Effector CD4-positive, alpha-beta T cell (primary cell): ENCODE data around the gene OXLD1.
"Not testable (repeated sequence)": the region's sequence is repeated elsewhere in the genome, so short reads cannot be mapped to it uniquely, and the experiment has no call there.

ENCODE experiments used
- DNase-seq: peaks from one replicate; pipeline ENCODE4 v3.0.0-alpha.2; 2020

Gene OXLD1

DNA sequence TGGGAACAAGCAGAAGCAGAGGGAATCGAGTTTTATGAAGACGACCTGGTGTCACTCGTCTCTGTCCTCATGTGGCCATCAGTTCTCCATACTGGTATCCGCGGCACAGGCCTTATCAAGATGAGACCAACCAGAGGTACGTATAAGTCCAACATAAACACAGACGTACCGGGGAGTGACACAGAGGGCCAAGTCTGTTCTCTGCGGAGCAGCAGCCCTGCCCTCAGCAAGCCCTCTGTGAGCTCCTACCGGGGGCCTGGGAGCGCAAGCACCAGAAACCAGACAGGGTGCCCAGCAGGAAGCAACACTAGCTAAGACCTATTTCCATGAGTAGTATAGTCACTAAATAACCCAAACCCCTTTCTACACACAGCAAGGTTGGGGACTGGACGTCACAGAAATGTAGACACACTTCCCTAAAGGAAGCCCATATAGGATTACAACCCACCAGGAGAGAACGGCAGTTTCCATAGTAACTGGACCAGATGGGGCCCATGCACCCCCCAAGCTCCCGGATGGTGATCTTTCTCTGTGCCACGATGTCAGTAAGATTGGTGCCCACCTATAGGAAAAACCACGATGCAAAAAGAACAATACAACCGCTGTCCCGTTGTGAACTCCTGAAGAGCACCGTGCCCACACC lies 16.3 kb upstream of the OXLD1 start:
- DNase-seq = no peak

DNA sequence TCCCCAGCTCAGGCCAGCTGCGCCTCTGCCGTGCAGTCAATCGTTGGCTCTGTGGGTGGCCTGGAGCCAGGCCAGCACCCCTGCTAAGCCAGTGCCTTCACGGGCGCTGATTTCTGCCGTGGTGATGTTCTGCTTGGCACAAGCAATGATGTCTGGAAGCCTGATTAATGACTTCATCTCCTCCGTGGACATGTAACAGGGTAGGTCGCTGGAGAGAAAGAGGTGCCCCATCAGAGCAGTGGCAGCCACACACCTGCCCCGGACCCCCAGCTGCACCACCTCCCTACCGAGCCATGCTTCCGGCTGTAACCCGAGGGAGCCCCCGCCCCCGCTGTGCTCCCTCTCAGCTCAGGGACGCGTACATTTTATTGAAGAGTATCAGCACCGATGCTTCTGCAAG lies 15.3 kb upstream of the OXLD1 start:
- no peak for DNase-seq

DNA sequence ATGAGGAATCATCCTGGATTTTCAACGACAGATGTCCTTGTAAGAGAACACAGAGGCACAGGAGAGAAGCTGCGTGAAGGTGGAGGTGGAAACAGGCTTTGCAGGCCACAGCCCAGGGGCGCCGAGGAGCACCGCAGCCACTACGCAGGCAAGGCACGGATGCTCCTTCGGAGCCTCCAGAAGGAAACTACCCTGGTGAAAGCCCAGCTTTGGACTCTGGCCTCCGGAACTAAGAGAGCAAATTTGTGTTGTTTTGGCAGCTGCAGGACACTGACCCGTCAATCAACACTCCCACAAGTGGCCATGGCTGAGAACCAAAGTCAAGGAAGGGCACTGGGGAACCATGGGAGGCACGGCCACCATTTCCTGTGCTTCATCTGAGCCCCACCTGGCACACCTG lies 13.7 kb upstream of the OXLD1 start:
- DNase-seq = no peak

DNA sequence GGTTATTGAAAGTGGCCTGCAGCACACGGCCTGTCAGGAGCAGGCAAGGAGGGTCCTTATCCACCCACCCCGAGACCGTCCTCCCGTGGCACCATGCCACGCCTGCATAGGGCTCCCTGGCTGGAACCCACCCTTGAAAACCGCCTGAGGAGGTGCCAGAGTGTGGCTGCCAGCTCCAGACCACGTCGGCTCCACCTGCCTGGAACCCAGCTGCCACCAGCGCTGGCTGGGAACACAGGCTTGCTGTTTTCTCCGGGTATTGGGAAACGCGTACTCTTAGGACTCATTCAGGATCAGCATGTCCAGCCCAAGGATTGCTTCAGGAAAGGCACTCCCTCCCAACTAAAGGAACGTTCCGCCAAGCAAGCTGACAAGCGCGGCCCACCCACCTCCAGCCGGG lies 10.5 kb upstream of the OXLD1 start:
- no peak for DNase-seq

DNA sequence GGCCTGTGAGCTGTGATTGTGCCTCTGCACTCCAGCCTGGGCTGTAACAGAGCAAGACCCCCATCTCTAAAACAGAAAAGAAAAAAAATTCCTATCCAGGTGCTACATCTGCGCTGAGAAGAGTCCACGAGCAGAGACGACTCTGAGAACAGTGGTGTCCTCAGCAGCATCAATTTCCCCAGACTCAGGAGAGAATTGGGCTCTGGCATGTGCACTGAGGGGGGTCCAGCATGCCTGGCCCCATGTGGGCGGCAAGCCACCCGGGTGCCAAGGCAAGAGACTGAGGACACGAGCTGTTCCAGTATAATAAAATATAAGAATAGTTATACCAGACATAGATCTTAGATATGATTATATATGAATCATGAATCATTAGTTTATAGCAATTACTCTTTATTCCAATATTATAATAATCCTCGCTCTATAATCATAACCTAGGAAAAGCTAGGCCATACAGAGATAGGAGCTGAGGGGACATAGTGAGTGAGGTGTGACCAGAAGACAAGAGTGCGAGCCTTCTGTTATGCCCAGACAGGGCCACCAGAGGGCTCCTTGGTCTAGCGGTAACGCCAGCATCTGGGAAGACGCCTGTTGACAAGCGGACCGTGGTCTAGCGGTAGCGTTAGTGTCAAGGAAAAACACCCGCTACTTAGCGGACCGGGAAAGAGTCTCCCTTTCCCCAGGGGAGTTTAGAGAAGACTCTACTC lies 9.3 kb upstream of the OXLD1 start:
- not testable (repeated sequence) for DNase-seq

DNA sequence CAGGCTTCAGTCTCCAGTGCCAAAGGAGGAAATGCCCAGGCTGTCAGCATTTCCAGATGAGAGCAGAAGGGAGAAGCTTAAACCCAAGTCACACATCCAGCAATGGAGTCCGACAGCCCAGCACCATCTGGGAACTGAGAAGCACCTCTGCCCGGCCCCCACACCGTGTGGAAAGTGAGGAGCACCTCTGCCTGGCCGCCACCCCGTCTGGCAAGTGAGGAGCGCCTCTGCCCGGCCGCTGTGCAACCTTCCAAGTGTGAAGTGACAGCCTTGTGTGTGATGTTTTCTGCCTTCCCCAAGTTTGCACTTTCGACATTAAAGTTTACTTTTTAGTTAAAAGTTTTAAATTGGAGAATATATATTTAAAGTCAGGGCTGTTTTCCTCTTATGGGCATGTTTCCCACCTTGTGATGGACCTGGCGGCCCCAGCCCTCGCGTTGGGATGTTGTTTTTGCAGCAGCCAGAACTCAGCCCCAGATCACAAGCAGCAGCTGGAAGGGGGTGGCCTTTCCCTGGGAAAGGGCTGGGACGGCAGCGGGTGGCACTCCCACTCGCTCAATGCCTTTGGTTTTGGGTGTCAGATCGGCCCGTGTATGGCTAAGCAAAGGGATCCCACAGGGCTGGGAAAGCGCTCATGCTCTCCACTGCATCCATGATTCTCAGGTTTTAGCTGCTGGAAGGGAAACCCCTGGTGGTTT lies 7.3 kb upstream of the OXLD1 start:
- no peak for DNase-seq

DNA sequence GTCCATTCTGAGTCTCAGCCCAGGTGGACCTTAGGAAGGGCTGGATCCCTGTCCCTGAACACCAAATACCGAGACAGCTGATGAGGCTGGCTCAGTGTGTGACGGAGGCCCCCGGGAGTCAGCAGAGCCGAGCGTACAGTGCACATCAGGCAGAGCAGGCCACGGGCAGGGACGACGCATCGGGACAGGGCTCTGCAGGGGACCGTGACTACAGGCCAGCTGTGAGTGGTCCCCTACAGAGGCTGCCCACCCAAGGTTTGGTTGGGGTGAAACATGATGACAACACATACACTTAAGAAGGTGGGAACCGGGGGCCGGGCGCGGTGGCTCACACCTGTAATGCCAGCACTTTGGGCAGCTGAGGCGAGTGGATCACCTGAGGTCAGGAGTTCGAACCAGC lies 6.5 kb upstream of the OXLD1 start:
- no peak for DNase-seq

DNA sequence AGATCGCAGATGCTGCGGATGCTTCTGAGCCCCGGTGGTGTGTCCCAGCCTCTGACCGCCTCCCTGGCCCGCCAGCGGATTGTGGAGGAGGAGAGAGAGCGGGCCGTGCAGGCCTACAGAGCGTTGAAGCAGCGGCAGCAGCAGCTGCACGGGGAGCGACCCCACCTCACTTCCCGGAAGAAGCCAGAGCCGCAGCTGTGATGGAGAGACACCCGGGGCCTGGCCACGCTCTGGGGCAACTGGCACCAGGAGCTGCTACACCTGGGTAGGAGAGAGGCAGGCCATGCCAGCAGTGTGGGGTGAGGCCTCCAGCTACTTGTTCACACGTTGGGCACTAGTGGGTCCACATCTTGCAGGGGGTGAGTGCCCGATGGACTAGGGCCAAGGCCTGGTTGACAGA lies 6.1 kb upstream of the OXLD1 start:
- DNase-seq = no peak

DNA sequence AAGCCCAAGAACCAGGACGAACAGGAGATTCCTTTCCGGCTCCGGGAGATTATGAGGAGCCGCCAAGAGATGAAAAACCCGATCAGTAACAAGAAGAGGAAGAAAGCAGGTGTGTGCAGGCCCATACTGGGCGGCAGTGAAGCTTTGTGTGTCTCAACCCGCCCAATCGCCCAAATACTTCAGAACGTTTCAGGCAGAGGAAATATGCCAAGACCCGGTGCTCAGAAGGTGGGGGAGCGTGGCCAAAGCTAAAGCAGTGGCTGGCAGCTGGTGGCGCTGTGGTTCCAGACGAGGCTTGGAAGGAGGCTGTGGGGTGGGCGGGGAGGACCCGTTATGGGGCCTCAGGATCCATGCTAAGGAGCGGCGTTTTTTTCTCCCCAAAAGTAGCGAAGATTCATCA lies 1.3 kb upstream of the OXLD1 start:
- DNase-seq = no peak

DNA sequence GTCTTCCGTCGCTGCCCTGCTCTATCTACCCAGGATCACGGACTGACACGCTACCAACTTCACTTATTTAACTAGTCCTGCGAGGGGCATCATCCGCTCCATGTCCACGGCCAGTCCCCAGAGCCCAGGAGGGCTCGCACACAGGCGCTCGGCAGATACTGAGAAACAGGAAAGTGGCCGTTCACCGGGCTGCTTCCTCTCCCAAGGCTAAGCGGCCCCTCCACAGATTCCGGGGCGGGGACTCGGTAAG lies 388 bp downstream of the OXLD1 start:
- no peak for DNase-seq

DNA sequence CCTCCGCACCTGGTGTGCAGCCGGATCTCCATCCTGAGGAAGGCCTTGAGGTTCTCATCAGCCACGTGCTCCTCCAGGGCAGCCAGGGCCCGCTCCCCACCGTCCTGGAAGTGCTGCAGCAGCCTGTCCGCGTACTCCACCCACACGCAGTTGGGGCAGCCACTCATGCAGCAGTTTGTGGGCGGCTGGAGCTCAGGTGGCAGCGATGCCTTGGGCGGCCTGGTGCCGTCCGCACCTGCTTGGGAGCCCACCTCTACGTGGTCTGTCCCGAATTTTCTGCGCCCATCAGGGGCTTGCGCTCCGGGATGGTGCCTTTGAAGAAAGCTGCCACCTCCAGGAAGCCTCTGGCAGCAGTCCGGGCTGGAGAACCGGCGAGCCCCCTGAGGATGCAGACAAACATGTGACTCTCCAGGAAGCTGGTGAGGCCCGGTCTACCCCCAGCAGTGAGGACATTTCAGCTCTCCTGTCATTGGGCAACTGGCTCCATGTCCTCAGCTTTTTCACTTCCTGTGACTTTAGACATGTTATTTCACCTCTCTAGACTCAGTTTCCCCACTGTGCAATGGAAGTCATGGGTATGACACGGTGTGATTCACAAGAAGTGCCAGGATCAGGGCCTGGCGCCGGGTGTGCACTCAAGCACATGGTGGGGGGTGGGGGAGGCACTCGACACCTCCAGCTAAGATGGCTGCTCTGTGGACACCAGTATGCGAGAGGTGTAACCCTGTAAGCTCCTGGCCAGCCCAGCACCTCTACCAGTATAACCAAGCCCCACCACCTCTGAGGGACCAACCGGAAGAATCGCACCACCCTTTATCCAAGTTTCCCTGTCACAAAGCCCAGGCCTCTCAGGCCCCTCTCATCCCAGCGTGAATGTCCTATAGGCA lies 957 bp downstream of the OXLD1 start:
- DNase-seq = no peak

DNA sequence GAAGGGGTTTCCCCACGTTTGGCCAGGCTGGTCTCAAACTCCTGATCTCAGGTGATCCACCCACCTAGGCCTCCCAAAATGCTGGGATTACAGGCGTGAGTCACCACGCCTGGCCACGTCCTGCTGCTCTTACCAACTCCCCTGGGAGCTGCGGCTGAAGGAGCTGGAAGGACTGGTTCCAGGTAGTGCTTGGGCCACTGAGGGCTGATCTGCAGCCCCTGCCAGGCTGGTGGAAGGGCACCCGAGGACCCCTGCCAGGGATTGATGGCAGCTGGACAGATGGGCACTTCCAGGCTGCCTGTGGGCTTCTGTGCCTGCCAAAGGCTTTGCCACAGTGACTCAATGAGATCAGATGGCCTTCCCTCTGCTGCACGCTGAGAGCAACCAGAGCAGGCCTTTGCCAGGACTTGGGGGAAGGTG lies 2.3 kb downstream of the OXLD1 start:
- no peak for DNase-seq

DNA sequence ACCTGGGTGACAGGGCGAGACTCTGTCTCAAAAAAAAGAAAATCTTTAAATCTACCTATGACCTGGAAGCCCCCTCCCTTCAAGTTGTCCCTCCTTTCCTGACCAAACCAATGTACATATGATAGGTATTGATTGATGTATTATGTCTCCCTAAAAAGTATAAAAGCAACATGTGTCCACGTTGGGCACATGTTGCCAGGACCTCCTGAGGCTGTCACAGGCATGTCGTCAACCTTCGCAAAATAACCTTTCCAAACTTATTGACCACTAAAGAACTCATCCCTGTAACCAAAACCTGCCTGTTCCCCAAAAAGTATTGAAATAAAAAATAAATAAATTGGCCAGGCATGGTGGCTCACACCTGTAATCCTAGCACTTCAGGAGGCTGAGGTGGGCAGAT lies 4.4 kb downstream of the OXLD1 start:
- no peak for DNase-seq

DNA sequence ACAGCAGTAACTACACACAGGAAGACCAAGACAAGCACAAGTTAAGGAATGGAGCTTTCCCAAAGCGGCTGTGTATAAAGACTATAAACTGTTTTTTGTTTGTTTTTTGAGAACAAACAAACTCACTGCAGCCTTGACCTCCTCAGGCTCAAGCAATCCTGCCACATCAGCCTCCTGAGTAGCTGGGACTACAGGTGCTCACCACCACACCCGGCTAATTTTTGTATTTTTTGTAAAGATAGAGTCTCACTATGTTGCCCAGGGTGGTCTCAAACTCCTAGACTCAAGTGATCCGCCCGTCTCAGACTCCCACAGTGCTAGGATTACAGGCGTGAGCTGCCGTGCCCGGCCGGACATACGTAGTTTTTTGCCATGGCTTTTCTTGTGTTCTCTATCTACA lies 6.0 kb downstream of the OXLD1 start:
- no peak for DNase-seq

DNA sequence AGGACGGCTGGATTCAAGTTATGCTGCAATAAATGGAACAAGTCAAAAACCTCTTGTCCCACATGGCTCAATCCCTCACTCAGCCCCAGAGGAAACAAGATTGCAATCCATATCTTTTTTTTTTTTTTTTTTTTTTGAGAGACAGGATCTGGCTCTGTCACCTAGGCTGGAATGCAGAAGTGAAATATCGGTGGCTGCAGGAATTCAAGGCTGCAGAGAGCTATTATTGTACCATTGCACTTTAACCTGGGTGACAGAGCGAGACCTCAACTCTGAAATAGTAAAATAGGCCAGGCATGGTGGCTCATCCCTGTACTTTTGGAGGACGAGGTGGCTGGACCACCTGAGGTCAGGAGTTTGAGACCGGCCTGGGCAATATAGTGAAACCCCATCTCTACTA lies 7.4 kb downstream of the OXLD1 start:
- DNase-seq = no peak

DNA sequence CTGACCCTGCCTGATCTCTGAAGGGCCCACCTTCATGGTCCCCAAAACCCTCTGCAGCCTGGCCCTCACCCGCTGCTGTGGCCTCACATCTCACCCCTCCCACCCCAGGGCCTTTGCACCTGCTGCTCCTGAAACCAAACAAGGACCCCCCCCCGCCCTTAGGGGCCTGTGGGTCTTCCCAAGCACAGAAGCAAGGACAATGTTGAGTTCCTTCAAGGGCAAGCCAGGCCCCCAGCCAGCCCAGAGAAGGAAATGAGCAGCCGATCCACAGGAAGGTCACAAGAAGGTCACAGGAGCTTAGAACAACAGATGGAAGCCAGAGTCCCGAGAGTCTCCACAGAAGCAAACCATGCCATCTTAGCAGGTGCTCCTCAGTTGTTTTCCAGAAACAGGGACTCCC lies 9.6 kb downstream of the OXLD1 start:
- no peak for DNase-seq

DNA sequence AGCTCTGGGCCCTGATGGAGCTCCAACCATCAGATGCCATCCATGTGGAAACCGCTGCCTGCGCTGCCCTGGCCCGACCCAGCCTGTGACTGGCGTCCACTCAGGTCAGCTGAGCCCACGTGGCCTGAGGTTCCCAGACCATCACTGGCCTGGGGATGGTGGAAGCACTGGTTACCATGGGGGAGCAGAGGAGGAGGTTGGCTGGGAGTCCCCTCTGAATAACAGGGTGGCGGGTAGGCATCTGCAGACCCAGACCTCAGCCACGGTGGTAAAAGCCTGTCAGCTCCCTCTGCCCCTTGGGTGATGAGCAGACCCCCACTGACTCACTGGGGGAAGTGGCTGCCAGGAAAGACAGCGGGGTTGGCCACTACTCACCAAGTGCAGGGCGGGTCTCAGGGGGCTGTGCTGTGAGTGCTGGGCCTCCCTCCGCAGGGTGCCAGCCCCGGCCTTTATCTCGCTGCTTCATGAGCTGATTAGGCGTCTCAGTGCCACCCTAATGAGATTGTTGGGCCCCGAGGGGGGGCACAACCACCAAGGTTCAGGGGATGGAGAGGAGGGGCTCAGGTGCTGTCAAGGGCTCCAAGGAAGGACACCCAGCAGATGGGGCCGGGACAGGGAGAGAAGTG lies 10.2 kb downstream of the OXLD1 start, which contains the start of gene PDE6G:
TSS of gene PDE6G (minus strand) at position 425 of the 626 bp plus-strand sequence. CDS start 3,237 bp downstream, outside the sequence.
- DNase-seq = no peak

DNA sequence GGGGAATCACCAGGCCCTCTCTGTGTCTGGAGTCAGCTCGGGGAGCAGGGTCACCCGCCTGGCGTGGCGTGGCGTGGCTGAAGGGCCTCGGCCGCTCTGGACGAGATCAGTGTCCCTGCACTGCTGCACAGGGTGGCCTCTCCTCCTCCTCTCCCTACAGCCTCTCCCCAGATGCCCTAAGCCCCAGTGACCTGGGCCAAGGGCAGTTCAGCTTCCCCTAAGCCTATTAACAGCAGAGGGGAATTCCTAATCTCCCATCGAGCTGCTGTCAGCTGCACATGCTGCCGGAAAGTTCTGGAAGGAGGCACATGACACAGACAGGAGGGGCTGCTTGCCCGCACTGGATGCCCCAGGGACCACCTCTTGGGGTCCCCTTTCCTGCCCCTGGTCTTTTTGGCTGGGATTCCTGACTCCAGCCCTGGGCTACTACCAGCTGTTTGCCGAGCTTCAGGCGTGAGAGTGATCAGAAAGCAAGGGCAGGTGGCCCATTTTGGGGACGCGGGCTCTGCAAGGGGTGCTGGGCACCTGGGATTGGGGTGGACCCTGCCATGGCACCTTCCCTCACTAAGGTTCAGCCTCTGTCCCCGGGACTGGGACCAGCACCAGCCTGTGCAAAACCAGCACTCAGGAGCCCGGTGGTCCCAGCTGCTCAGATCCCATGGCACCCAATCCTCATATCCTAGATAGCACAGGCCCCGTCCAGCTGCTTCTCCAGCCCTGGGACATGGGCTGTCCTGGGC lies 10.9 kb downstream of the OXLD1 start:
- DNase-seq = no peak

DNA sequence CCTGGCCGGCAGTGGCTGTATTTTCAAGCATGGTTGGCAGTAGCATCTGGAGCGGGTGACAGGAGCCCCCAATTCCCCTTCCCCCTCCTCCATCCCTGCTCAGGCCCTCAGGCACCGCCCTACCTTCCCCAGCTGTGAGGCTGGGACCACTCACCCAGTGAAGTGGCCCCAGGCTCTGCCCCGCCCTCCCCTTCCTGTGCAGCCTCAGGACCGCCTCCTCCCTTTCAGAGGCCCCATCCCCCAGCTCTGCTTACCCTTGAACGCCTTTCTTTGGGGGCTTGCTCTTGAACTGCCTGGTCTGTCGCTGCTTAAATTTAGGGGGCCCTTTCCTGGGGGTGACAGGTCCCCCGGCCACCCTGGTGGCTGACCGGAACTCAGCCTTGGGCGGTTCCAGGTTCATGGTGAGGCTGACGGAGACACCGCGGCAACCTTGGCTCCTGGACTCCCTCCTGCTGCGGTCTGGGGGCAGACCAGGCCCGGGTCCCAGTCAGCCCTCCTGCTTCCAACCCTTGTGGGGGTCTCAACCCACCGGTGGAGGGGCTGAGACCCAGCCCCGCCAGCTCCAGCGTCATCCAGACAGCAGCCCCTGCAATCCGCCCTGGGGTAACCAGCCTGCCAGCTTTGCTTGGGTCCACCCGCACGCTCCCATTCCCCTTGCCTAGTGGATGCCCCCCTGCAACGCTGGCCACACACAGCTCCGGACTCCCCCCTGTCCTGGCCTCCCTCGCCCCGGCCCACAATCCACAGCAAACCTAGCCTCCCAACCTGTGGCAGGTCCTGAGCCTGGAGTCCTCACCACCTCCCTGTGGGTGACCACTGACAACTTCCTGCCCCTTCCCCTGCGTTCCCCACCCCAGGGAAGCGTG lies 13.3 kb downstream of the OXLD1 start:
- no peak for DNase-seq

DNA sequence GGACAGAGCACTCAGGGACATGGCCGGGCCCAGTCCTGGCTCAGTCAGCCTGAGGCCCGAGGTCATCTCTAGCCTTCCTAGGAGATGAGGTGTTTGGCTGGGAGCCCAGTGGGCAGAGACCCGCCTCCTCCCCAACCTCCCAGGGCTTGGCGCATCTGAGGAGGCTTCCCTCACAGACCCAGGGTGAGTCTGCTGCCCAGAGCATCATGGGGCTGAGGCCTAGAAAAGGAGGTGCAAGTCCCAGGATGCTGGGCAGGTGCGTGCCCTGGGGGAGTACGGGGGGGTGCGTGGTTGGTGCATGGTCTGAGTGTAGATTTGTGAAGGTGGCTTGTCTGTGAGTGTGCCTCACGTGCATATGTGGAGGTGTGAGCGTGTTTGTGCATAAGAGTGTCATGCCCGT lies 14.7 kb downstream of the OXLD1 start:
- DNase-seq = no peak

DNA sequence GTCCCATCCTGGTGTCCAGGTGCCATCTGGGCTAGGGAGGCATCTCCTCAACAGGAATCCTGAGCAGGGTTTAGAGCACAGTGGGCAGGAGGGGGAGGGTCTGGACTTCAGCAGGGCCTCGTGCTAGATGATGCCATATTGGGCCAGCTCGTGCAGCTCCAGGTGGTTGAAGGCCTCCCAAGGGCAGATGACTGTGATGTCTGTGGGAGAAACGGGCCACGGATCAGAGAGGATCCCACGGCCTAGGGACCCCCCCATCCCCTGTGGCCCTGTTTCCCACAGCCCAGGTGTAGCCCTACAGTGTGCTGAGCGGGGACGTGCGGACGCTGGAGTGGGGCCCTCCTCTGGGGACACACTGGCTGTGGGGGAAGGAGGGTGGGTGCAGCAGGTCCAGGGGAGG lies 15.5 kb downstream of the OXLD1 start:
- DNase-seq = no peak
